ENCODE measurements around the gene ZNF503.

The ZNF503 gene

GRCh38 chr10:75424571-75424970, 23.0 kb upstream of the ZNF503 start:
- no peak for ATAC-seq
- H3K4me3 Mint-ChIP-seq, result no peak overlapping the region
- H3K4me1 Mint-ChIP-seq, result no peaks in the 10 kb centered on the region
- H3K27me3 Mint-ChIP-seq, result peaks cover 38% of the 10 kb centered on the region
- no peak overlapping the region for H3K27ac Mint-ChIP-seq
- peaks cover 5% of the 10 kb centered on the region for H3K9me3 Mint-ChIP-seq
- H3K36me3 Mint-ChIP-seq, result no peaks in the 10 kb centered on the region

GRCh38 chr10:75422913-75423312, 21.3 kb upstream of the ZNF503 start:
- Mint-ChIP-seq H3K9me3 (peaks cover 5% of the 10 kb centered on the region), H3K36me3 (no peaks in the 10 kb centered on the region), H3K4me1 (no peaks in the 10 kb centered on the region), H3K4me3 (no peak overlapping the region), H3K27ac (no peak overlapping the region), H3K27me3 (peaks cover 34% of the 10 kb centered on the region)
- ATAC-seq, result no peak

GRCh38 chr10:75418712-75419111, 17.1 kb upstream of the ZNF503 start:
- no peak overlapping the region for H3K4me3 Mint-ChIP-seq
- H3K36me3 Mint-ChIP-seq, result no peaks in the 10 kb centered on the region
- peaks cover 5% of the 10 kb centered on the region for H3K9me3 Mint-ChIP-seq
- ATAC-seq, result no peak
- peaks cover 47% of the 10 kb centered on the region for H3K27me3 Mint-ChIP-seq
- H3K27ac Mint-ChIP-seq, result no peak overlapping the region
- H3K4me1 Mint-ChIP-seq, result no peaks in the 10 kb centered on the region

- Mint-ChIP-seq H3K4me1 (no peaks in the 10 kb centered on the region), H3K27me3 (peaks cover 45% of the 10 kb centered on the region), H3K9me3 (peaks cover 5% of the 10 kb centered on the region), H3K36me3 (no peaks in the 10 kb centered on the region), H3K27ac (no peak overlapping the region), H3K4me3 (no peak overlapping the region)
- ATAC-seq, result no peak
Observed at GRCh38 chr10:75418293-75418692, 16.7 kb upstream of the ZNF503 start.

- no peaks in the 10 kb centered on the region for H3K4me1 Mint-ChIP-seq
- H3K36me3 Mint-ChIP-seq, result no peaks in the 10 kb centered on the region
- no peak for ATAC-seq
- H3K4me3 Mint-ChIP-seq, result no peak overlapping the region
- H3K27me3 Mint-ChIP-seq, result peaks cover 45% of the 10 kb centered on the region
- no peak overlapping the region for H3K27ac Mint-ChIP-seq
- no peaks in the 10 kb centered on the region for H3K9me3 Mint-ChIP-seq
Observed at GRCh38 chr10:75417522-75417927, 16.0 kb upstream of the ZNF503 start.

GRCh38 chr10:75414527-75414926, 13.0 kb upstream of the ZNF503 start:
- no peaks in the 10 kb centered on the region for H3K36me3 Mint-ChIP-seq
- H3K4me3 Mint-ChIP-seq, result no peak overlapping the region
- no peak for ATAC-seq
- H3K4me1 Mint-ChIP-seq, result no peaks in the 10 kb centered on the region
- no peak overlapping the region for H3K27ac Mint-ChIP-seq
- peaks cover 65% of the 10 kb centered on the region for H3K27me3 Mint-ChIP-seq
- no peaks in the 10 kb centered on the region for H3K9me3 Mint-ChIP-seq

- H3K4me1 Mint-ChIP-seq, result peaks cover 12% of the 10 kb centered on the region
- H3K36me3 Mint-ChIP-seq, result peaks cover 5% of the 10 kb centered on the region
- peaks cover 3% of the 10 kb centered on the region for H3K9me3 Mint-ChIP-seq
- no peak overlapping the region for H3K27ac Mint-ChIP-seq
- peak overlapping the region; percentile 38 for H3K4me3 Mint-ChIP-seq
- H3K27me3 Mint-ChIP-seq, result peaks cover 77% of the 10 kb centered on the region
- ATAC-seq, result no peak
Observed at GRCh38 chr10:75410132-75411005, 8.8 kb upstream of the ZNF503 start.

- Mint-ChIP-seq H3K27me3 (peaks cover 82% of the 10 kb centered on the region), H3K4me1 (peaks cover 13% of the 10 kb centered on the region), H3K36me3 (peaks cover 5% of the 10 kb centered on the region), H3K9me3 (peaks cover 3% of the 10 kb centered on the region), H3K27ac (no peak overlapping the region), H3K4me3 (peak overlapping the region; percentile 72)
- ATAC-seq, result peak; percentile 58
Observed at GRCh38 chr10:75408911-75409885, 7.6 kb upstream of the ZNF503 start.

GRCh38 chr10:75408509-75408875, 6.9 kb upstream of the ZNF503 start:
- H3K4me3 Mint-ChIP-seq, result peak overlapping the region; percentile 23
- peaks cover 6% of the 10 kb centered on the region for H3K9me3 Mint-ChIP-seq
- peaks cover 19% of the 10 kb centered on the region for H3K4me1 Mint-ChIP-seq
- H3K27me3 Mint-ChIP-seq, result peaks cover 89% of the 10 kb centered on the region
- no peak overlapping the region for H3K27ac Mint-ChIP-seq
- peaks cover 5% of the 10 kb centered on the region for H3K36me3 Mint-ChIP-seq
- ATAC-seq, result no peak

GRCh38 chr10:75407713-75408508, 6.3 kb upstream of the ZNF503 start:
- peaks cover 5% of the 10 kb centered on the region for H3K36me3 Mint-ChIP-seq
- H3K4me3 Mint-ChIP-seq, result peak overlapping the region; percentile 23
- H3K27ac Mint-ChIP-seq, result no peak overlapping the region

GRCh38 chr10:75407224-75407712, 5.7 kb upstream of the ZNF503 start:
- Mint-ChIP-seq H3K36me3 (peaks cover 5% of the 10 kb centered on the region), H3K9me3 (peaks cover 6% of the 10 kb centered on the region), H3K4me1 (peaks cover 31% of the 10 kb centered on the region), H3K4me3 (peak overlapping the region; percentile 35), H3K27me3 (peaks cover 89% of the 10 kb centered on the region), H3K27ac (no peak overlapping the region)
- ATAC-seq, result no peak

More at GRCh38 chr10:75407713-75408508, 6.3 kb upstream of the ZNF503 start:
- Mint-ChIP-seq H3K9me3 (peaks cover 6% of the 10 kb centered on the region), H3K27me3 (peaks cover 89% of the 10 kb centered on the region), H3K4me1 (peaks cover 25% of the 10 kb centered on the region)
- ATAC-seq, result no peak

- peaks cover 89% of the 10 kb centered on the region for H3K27me3 Mint-ChIP-seq
- no peak for ATAC-seq
- no peak overlapping the region for H3K27ac Mint-ChIP-seq
- H3K4me3 Mint-ChIP-seq, result no peak overlapping the region
- H3K4me1 Mint-ChIP-seq, result peaks cover 37% of the 10 kb centered on the region
- H3K36me3 Mint-ChIP-seq, result peaks cover 5% of the 10 kb centered on the region
- H3K9me3 Mint-ChIP-seq, result peaks cover 6% of the 10 kb centered on the region
Observed at GRCh38 chr10:75406462-75407223, 5.1 kb upstream of the ZNF503 start.

GRCh38 chr10:75405598-75406461, 4.3 kb upstream of the ZNF503 start:
- H3K27me3 Mint-ChIP-seq, result peaks cover 86% of the 10 kb centered on the region
- H3K9me3 Mint-ChIP-seq, result peaks cover 6% of the 10 kb centered on the region
- ATAC-seq, result no peak
- H3K27ac Mint-ChIP-seq, result no peak overlapping the region
- H3K36me3 Mint-ChIP-seq, result peaks cover 5% of the 10 kb centered on the region
- peaks cover 39% of the 10 kb centered on the region for H3K4me1 Mint-ChIP-seq
- peak overlapping the region; percentile 4 for H3K4me3 Mint-ChIP-seq

Measured in stimulated activated memory B cell treated with anti-CD40 and anti-IgM and Interleukin-4, amounts not matched to agents 10 μg/mL and 1 μg/mL and 100 μg/mL, for 72 hours (primary cell).